ENCODE measurements around the gene CRLF1.

Gene CRLF1

DNA sequence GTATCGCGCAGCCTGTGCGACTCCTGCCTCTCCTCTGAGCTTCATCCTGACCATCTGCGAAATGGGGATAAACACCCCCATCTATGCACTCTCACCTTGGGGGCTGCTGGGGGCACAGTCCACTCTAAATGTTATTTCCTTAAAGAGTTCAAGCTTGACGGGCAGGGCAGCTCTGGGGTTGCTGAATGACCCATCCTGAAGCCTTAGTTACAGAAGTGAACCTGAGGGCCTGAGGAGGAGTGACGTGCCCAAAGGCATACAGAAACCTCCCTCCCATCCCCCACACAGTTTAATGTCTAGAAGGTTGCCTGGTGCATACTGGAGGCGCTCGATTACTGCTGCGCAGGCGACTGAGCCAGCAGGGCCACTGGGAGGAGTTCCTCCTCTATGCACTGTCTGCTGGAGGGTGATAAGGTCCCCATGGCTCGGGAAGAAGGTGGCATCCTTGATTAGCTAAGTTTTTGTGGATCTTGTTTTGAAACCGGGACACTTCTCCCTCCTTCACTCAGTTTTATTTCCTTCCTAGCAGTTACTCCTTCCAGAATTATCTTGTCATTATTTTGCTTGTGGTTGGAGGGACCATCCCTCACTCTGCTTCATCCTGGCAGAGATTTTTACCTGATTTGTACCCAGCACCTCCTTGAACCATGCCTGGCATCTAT lies 62.7 kb downstream of the CRLF1 start:
- no peak for DNase-seq

Data from amniotic stem cell (primary cell).